Ovary (tissue), 9 donors: ENCODE results near the gene SMAD3. TPM values are rescaled to one million over a fixed set of nuclear protein-coding genes. Genes with fewer than 3 reads are reported as not detected.

ENCODE experiments used
- DNase-seq, 5 donors: peaks; one replicate each; pipeline ENCODE4 v3.0.0-alpha.2; 2019 to 2020
- H3K27ac ChIP-seq, 2 donors: fragments of 200-600 bp; one replicate each; pipeline versions ENCODE4 v1.5.1 to v1.8.0; 2019 to 2022
- H3K27me3 ChIP-seq: fragments of 200-600 bp; one replicate; pipeline ENCODE4 v1.8.0; 2022
- H3K36me3 ChIP-seq: fragments of 200-600 bp; sonication (generic); one replicate; pipeline ENCODE4 v1.5.1; 2019
- H3K4me1 ChIP-seq: one replicate; pipeline ENCODE4 v1.8.1; 2013; ENCODE audit warnings: mild to moderate bottlenecking, moderate library complexity; ENCODE audit not compliant: insufficient read depth
- H3K4me3 ChIP-seq: fragments of 200-600 bp; sonication (generic); one replicate; pipeline ENCODE4 v1.5.1; 2017
- H3K9me3 ChIP-seq, 2 donors: fragments of 200-600 bp in 1 of 2; sonication (generic) in 1 of 2; one replicate each; pipeline versions ENCODE4 v1.5.1 to v1.8.1; 2013 to 2019; ENCODE audit warnings: mild to moderate bottlenecking in 1 of 2, moderate library complexity in 1 of 2
- CTCF ChIP-seq, 3 donors: fragments of 450-650 bp in 2 of 3; fragments of 200-600 bp in 1 of 3; IDR thresholded peaks; one replicate each; pipeline versions ENCODE4 v1.5.1 to v1.8.0; 2016 to 2022; ENCODE audit warnings: antibody characterized with exemption in 3 of 3, mild to moderate bottlenecking in 1 of 3
- EP300 ChIP-seq: sonication (generic); formaldehyde crosslinking; IDR thresholded peaks from one replicate; pipeline ENCODE4 v1.6.1; 2017; ENCODE audit warnings: antibody characterized with exemption
- POLR2A ChIP-seq: fragments of 450-650 bp; IDR thresholded peaks from one replicate; pipeline ENCODE4 v1.6.1; 2017; ENCODE audit warnings: antibody characterized with exemption, mild to moderate bottlenecking, moderate library complexity
- WGBS, 3 donors: extraction: QIAGEN DNeasy Blood & Tissue Kit in 1 of 3; methylation state at CpG; one replicate each; pipeline versions ENCODE4 v1.1.5 to v1.1.7; 2013 to 2017; 5-methylcytosine and 5-hydroxymethylcytosine counted together
- intact Hi-C, 4 donors: fragments of 100-400 bp; cut with DNase I; formaldehyde crosslinking; loops; one replicate each; pipeline versions ENCODE4 v1.11.0 to v1.15.1; 2022 to 2023
- polyA plus RNA-seq, 2 donors: library from polyadenylated mRNA; stranded (reverse); fragments of 200-250 nt in 1 of 2; fragments of 350-450 nt in 1 of 2; fragmentation: Illumina TruSeq in 1 of 2; extraction: RNeasy Lipid Tissue Mini Kit (QIAGEN cat#74804) in 1 of 2; gene quantifications; one replicate each; pipeline ENCODE4 v1.2.3, GENCODE V29; 2013 to 2014
- total RNA-seq, 7 donors: library from RNA; depleted of rRNA in 2 of 7; stranded (reverse); fragments of >200 nt in 2 of 7; fragmentation: NEBNext Ultra II Directional in 3 of 7; extraction: Animal tissue kit (Norgen Biotek cat#: 25700) in 3 of 7; gene quantifications; one replicate each; pipeline versions ENCODE4 v1.1.0 to v1.2.4, GENCODE V29; 2016 to 2023
- donor health status: DM: no; HTN: no; CAD: no; lungs with moderate emphysema.
- donor health status: DM: no; HTN: no; CAD: no.
- donor health status: Bipolar disorder and iron deficiency.
- donor health status: DM: yes; HTN: yes; CAD: no.
- donor health status: DM: no; HTN: no; CAD: no.
- donor health status: DM: yes; HTN: yes; CAD: no.

Gene SMAD3
- total and polyA plus RNA-seq, 9 donors = 18.7 to 78.6 (median 46.0) TPM

GRCh38 chr15:67193223-67193990 is 128.0 kb downstream of the SMAD3 start:
- intact Hi-C loops = no loop called here
- Histone ChIP-seq H3K4me3 (no peak overlapping the region), H3K4me1 (peaks cover 23% of the 10 kb centered on the region), H3K27ac (peak overlapping the region in 1 of 2 donors; percentile 36), H3K36me3 (no peaks in the 10 kb centered on the region), H3K9me3 (no peaks in the 10 kb centered on the region), H3K27me3 (no peaks in the 10 kb centered on the region)
- peak in 1 of 5 donors; percentile 44 for DNase-seq
- 58 to 69% (median 65%) methylated on average over 12 of the region's 12 CpGs for WGBS, 3 donors
- no peak for TF ChIP-seq EP300
- no peak for TF ChIP-seq CTCF (IDR thresholded peaks at IDR 0.05)
- no peak for TF ChIP-seq POLR2A

GRCh38 chr15:67194171-67195114 is 129.0 kb downstream of the SMAD3 start:
- Histone ChIP-seq H3K4me1 (peaks cover 22% of the 10 kb centered on the region), H3K27me3 (no peaks in the 10 kb centered on the region)
- peak; percentile 60 to 77 (median 67) for DNase-seq

GRCh38 chr15:67195305-67195704 is 129.9 kb downstream of the SMAD3 start:
- Histone ChIP-seq H3K27me3 (no peaks in the 10 kb centered on the region), H3K4me3 (no peak overlapping the region), H3K4me1 (peaks cover 21% of the 10 kb centered on the region), H3K36me3 (no peaks in the 10 kb centered on the region), H3K27ac (peak overlapping the region in 1 of 2 donors; percentile 36), H3K9me3 (no peaks in the 10 kb centered on the region)
- WGBS, 3 donors = 93 to 99% (median 95%) methylated on average over 3 of the region's 3 CpGs
- DNase-seq = no peak
- intact Hi-C loops = no loop called here
- TF ChIP-seq EP300 = no peak
- TF ChIP-seq CTCF (IDR thresholded peaks at IDR 0.05) = no peak
- TF ChIP-seq POLR2A = no peak

More at GRCh38 chr15:67194171-67195114, 129.0 kb downstream of the SMAD3 start:
- Histone ChIP-seq H3K27ac (peak overlapping the region; percentile 31 to 36), H3K36me3 (no peaks in the 10 kb centered on the region), H3K4me3 (no peak overlapping the region), H3K9me3 (no peaks in the 10 kb centered on the region)
- intact Hi-C loops = no loop called here
- TF ChIP-seq CTCF (IDR thresholded peaks at IDR 0.05) = no peak
- no peak for TF ChIP-seq EP300
- no peak for TF ChIP-seq POLR2A
- 41 to 50% (median 47%) methylated on average over 9 of the region's 9 CpGs for WGBS, 3 donors

GRCh38 chr15:67196222-67196621 is 130.8 kb downstream of the SMAD3 start:
- no peak for TF ChIP-seq EP300
- no peak for TF ChIP-seq POLR2A
- no peak for TF ChIP-seq CTCF (IDR thresholded peaks at IDR 0.05)
- no peak for DNase-seq
- no peaks in the 10 kb centered on the region for H3K36me3 ChIP-seq
- no peak overlapping the region for H3K27ac ChIP-seq
- 86 to 89% (median 87%) methylated on average over 6 of the region's 6 CpGs for whole genome bisulfite sequencing, 3 donors
- no peaks in the 10 kb centered on the region for H3K9me3 ChIP-seq
- no peaks in the 10 kb centered on the region for H3K27me3 ChIP-seq
- intact Hi-C loops = no loop called here
- H3K4me1 ChIP-seq = peaks cover 22% of the 10 kb centered on the region
- no peak overlapping the region for H3K4me3 ChIP-seq
